Ramos (cell line): ENCODE data around the gene TCP1.

Experiments used
- in situ Hi-C: fragments of 300-500 bp; cut with MboI; formaldehyde crosslinking; loops from one replicate; pipeline ENCODE4 v1.14.3; 2022; ENCODE audit warnings: low sequenced_read_pairs; ENCODE audit not compliant: unreplicated experiment

TCP1 gene

GRCh38 chr6:159778542-159779103, 10.8 kb downstream of the TCP1 start:
- in situ Hi-C loops: no loop called here

- in situ Hi-C loops: no loop called here
Measured at GRCh38 chr6:159778131-159778530, 11.3 kb downstream of the TCP1 start.

- in situ Hi-C loops: no loop called here
Measured at GRCh38 chr6:159777240-159777904, 12.0 kb downstream of the TCP1 start.

DNA sequence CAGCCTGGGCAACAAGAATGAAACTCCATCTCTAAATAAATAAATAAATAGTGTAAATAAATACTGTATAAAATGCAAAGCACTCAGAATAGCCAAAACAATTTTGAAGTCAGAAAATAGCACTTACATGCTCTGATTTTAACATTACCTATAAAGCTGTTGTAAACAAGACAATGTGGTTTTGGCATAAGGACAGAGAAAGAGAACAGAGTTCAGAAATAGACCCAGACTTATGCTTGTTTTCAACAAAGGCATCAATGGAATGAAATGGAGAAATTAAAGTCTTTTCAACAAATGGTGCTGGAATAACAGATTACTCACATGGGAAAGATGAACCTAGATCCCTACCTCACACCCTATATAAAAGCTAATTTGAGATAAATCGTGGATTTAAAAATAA, 17.2 kb downstream of the TCP1 start:
- in situ Hi-C loops: no loop called here

DNA sequence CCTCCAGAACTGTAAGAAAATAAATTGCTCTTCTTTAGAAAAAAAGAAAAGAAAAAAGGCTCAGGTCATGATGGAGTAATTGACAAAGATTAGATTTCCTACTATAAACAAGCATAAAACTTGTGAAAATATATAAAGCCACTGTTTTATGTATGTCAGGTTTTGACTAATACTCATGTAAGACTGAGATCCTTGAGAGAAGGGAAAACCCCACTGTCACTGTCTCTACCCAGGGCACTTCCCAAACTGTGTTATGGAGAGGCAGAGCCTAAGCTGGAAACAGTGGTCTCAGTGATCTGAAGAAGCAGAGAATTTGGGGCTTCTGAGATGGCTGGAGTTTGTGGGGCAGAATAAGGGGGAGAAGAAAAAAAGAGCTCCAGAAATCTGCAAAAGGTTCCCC, 19.9 kb downstream of the TCP1 start:
- in situ Hi-C loops: no loop called here

DNA sequence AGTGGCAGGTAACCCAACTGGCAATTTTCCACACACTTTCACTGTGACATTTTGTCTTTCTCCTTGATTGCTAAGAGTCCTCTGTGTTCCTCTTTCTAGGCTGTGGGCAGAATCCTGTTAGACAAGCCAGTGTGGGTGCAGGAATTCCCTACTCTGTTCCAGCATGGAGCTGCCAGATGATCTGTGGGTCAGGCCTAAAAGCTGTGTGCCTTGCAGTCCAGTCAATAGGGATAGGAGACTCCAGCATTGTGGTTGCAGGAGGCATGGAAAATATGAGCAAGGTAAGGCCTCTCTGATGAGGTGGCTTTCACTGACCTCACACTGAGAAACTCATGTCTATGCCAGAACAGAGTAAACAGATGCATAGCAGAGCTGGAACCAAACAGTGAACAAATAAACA, 22.5 kb downstream of the TCP1 start:
- in situ Hi-C loops: no loop called here

- in situ Hi-C loops: no loop called here
Measured at GRCh38 chr6:159762681-159763293, 26.6 kb downstream of the TCP1 start.

- in situ Hi-C loops: no loop called here
Measured at GRCh38 chr6:159761873-159762680, 27.3 kb downstream of the TCP1 start, which contains the start of gene ACAT2. TSS of gene ACAT2 (plus strand) at chr6:159762045. CDS start at chr6:159762088, 43 bp downstream.

- in situ Hi-C loops: no loop called here
Measured at GRCh38 chr6:159761129-159761872, 28.1 kb downstream of the TCP1 start.

GRCh38 chr6:159760602-159761057, 28.8 kb downstream of the TCP1 start:
- in situ Hi-C loops: no loop called here

GRCh38 chr6:159759645-159760044, 29.8 kb downstream of the TCP1 start:
- in situ Hi-C loops: no loop called here

DNA sequence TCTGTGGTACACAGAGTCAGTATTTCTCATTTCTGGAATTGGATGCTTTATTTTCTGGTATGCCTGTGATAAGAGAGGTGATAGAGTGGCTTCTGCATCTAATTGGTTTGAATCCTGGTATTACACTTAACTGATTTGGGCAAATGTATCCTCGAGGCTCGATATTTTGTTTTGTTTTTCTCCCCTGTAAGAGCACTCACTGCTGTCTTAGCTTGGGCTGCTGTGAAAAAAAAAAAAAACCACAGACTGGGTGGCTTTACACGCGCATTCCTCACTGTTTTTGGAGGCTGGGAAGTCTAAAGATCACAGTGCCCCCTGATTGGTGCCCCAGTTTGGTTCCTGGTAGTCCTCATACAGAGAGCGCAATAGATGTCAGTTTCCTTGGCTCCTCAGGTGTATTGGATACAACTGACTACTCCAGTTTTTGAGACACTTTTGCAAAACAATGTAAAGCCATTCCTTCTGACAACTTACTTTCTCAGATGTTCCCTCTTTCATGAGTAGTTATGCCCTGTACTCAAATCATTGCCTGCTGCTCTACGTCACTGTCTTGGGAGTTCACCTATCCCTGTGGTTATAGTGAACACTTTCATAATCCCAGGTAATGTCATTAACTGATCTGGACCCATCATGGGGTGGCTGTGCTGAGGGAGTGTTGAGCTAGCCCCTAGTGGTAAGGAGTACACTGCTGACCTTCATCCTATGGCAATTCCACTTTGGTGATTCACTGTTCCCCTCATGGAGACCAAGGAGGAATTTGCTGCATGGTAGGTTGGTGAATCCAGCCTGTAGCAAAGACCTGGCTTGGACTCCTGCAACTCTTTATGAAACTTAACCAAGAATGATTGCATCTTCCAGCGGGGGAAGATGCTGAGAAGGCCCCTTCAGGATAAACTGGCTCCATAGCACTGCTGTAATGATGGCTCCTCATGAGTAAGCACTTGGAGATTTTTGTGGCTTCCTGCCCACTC, 31.1 kb downstream of the TCP1 start:
- in situ Hi-C loops: no loop called here

GRCh38 chr6:159756508-159756907, 32.9 kb downstream of the TCP1 start:
- in situ Hi-C loops: no loop called here

DNA sequence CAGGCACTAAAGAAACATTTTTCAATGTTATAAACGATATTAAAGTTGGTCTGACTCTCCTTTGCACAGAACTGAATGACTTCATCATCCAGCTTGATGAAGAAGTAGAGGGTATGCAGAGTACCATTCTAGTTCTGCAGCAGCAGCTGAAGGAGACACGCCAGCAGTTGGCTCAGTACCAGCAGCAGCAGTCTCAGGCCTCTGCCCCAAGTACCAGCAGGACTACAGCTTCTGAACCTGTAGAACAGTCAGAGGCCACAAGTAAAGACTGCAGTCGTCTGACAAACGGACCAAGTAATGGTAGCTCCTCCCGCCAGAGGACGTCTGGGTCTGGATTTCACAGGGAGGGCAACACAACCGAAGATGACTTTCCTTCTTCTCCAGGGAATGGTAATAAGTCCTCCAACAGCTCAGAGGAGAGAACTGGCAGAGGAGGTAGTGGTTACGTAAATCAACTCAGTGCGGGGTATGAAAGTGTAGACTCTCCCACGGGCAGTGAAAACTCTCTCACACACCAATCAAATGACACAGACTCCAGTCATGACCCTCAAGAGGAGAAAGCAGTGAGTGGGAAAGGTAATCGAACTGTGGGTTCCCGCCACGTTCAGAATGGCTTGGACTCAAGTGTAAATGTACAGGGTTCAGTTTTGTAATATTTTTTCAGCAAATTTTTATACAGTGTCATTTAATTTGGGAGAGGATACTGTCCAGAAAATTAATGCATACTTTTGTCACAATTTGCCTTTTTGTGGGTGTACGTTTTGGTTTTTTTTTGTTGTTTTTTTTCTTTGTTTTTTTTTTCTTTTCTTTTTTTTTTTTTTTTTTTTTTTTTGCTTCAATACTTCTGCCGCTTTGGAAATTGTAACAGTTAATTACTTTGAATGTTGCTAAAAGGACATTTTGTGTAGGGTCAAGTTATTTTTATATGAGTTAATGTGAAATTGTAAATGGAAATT, 34.2 kb downstream of the TCP1 start:
- in situ Hi-C loops: no loop called here

GRCh38 chr6:159754401-159754800, 35.0 kb downstream of the TCP1 start:
- in situ Hi-C loops: no loop called here

DNA sequence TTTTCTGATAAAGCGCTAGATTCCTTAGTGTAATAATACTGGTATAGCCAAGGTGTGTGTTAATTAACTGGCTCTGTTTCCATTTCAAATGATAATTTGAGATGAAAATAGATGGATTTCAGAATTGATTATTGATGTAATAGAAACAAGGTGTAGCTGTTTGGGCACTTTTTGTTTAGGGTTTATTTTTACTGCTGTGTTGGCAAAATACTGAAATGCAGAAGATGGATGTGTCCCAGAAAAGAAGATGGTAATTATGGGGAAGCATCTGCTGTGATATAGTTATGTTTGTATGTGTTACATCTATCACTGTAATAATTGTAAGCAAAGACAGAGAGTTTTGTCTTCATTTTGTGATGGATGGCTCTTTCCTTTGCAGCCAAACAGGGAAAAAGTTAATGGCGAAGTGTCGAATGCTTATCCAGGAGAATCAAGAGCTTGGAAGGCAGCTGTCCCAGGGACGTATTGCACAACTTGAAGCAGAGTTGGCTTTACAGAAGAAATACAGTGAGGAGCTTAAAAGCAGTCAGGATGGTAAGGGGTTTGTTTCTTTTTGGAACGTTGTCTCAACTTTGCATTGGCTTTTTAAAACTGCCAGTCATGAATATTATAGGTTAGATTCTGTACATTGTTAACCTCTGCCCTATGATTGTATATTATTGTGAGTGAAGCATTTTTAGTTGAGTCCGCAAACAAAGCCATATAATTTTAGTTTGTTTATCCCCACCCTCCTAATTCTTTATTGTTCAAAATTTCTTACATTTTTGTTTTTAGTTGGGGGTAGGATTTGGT, 36.1 kb downstream of the TCP1 start:
- in situ Hi-C loops: no loop called here

DNA sequence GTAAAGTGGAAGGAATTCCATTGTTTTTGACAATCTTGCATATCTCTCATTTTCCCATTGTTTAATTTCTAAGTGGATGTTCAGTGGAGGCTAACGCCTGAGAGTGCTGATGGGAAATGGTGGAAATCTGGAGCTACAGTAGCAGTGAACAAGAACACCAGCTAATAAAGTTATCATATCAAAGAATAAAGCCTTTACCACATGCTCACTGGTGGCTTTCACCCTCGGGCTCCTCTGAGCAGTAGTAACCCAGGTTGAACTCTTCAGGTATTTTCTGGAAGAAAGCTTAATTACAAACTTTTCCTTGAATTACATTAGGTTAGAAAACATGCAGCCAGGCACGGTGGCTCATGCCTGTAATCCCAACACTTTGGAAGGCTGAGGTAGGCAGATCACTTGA, 38.0 kb downstream of the TCP1 start:
- in situ Hi-C loops: no loop called here
